Suprapubic skin (tissue), 4 donors: ENCODE results near the gene KIF12. TPM values are rescaled to one million over a fixed set of nuclear protein-coding genes. Genes with fewer than 3 reads are reported as not detected.

Experiments used
- DNase-seq, 2 donors: peaks; one replicate each; pipeline ENCODE4 v3.0.0-alpha.2; 2019; ENCODE audit warnings: low spot score in 2 of 2
- H3K27ac ChIP-seq: fragments of 200-600 bp; sonication (generic); one replicate; pipeline ENCODE4 v1.5.1; 2019
- H3K27me3 ChIP-seq: fragments of 200-600 bp; sonication (generic); one replicate; pipeline ENCODE4 v1.5.1; 2019
- H3K36me3 ChIP-seq: fragments of 200-600 bp; sonication (generic); one replicate; pipeline ENCODE4 v1.5.1; 2019
- H3K4me1 ChIP-seq: fragments of 200-600 bp; sonication (generic); one replicate; pipeline ENCODE4 v1.5.1; 2019
- H3K4me3 ChIP-seq: fragments of 200-600 bp; sonication (generic); one replicate; pipeline ENCODE4 v1.5.1; 2019; ENCODE audit warnings: mild to moderate bottlenecking
- H3K9me3 ChIP-seq: fragments of 200-600 bp; sonication (generic); one replicate; pipeline ENCODE4 v1.5.1; 2019
- EP300 ChIP-seq: sonication (generic); formaldehyde crosslinking; IDR thresholded peaks from one replicate; pipeline ENCODE4 v1.6.1; 2017; ENCODE audit warnings: antibody characterized with exemption
- POLR2A ChIP-seq, 2 donors: fragments of 450-650 bp; IDR thresholded peaks; one replicate each; pipeline ENCODE4 v1.6.1; 2017; ENCODE audit warnings: antibody characterized with exemption in 2 of 2, mild to moderate bottlenecking in 2 of 2, moderate library complexity in 2 of 2
- POLR2AphosphoS5 ChIP-seq, 3 donors: sonication (generic); formaldehyde crosslinking; IDR thresholded peaks; one replicate each; pipeline ENCODE4 v1.6.1; 2017; ENCODE audit warnings: antibody characterized with exemption in 3 of 3
- WGBS: methylation state at CpG from one replicate; pipeline ENCODE4 v1.1.5; 2018; 5-methylcytosine and 5-hydroxymethylcytosine counted together
- total RNA-seq, 4 donors: library from RNA; depleted of rRNA; stranded (reverse); fragments of >200 nt; gene quantifications; one replicate each; pipeline ENCODE4 v1.1.0, GENCODE V29; 2016
- TF ChIP-seq, protein P1 (sequence below), 2 donors: fragments of 200-600 bp in 1 of 2; fragments of 450-650 bp in 1 of 2; sonication (generic) in 1 of 2; IDR thresholded peaks; one replicate each; pipeline ENCODE4 v1.5.1; 2016 to 2019; ENCODE audit warnings: antibody characterized with exemption in 2 of 2, mild to moderate bottlenecking in 1 of 2, moderate library complexity in 1 of 2

Gene KIF12
- total RNA-seq, 4 donors from 2014 or later: 1.1 to 3.1 (median 2.1) TPM

DNA sequence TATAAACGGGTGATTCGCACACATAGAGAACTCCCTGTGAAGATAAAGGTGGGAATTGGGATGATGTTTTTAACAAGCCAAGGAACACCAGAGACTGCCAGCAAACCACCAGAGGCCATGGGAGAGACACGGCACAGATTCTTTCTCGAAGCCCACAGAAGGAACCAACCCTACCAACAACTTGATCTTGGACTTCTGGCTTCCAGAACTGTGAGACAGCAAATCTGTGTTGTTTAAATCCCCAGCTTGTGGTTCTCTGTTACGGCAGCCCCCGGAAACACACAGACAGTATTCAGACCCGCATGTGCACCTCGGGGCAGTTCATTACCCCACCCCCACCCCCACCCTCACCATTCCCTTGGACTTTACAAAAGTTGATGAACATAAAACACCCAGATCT lies 33.8 kb downstream of the KIF12 start:
- H3K27ac ChIP-seq: no peak overlapping the region
- H3K4me1 ChIP-seq: peaks cover 2% of the 10 kb centered on the region
- H3K9me3 ChIP-seq: no peaks in the 10 kb centered on the region
- H3K4me3 ChIP-seq: no peak overlapping the region
- no peaks in the 10 kb centered on the region for H3K36me3 ChIP-seq
- DNase-seq: no peak
- TF ChIP-seq POLR2A (IDR thresholded peaks at IDR 0.05) (no peak), POLR2AphosphoS5 (IDR thresholded peaks at IDR 0.05) (no peak), EP300 (no peak)
- TF ChIP-seq, protein P1, sequence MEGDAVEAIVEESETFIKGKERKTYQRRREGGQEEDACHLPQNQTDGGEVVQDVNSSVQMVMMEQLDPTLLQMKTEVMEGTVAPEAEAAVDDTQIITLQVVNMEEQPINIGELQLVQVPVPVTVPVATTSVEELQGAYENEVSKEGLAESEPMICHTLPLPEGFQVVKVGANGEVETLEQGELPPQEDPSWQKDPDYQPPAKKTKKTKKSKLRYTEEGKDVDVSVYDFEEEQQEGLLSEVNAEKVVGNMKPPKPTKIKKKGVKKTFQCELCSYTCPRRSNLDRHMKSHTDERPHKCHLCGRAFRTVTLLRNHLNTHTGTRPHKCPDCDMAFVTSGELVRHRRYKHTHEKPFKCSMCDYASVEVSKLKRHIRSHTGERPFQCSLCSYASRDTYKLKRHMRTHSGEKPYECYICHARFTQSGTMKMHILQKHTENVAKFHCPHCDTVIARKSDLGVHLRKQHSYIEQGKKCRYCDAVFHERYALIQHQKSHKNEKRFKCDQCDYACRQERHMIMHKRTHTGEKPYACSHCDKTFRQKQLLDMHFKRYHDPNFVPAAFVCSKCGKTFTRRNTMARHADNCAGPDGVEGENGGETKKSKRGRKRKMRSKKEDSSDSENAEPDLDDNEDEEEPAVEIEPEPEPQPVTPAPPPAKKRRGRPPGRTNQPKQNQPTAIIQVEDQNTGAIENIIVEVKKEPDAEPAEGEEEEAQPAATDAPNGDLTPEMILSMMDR (IDR thresholded peaks at IDR 0.05): no peak
- WGBS: 82% methylated on average over 8 of the region's 8 CpGs
- no peaks in the 10 kb centered on the region for H3K27me3 ChIP-seq

DNA sequence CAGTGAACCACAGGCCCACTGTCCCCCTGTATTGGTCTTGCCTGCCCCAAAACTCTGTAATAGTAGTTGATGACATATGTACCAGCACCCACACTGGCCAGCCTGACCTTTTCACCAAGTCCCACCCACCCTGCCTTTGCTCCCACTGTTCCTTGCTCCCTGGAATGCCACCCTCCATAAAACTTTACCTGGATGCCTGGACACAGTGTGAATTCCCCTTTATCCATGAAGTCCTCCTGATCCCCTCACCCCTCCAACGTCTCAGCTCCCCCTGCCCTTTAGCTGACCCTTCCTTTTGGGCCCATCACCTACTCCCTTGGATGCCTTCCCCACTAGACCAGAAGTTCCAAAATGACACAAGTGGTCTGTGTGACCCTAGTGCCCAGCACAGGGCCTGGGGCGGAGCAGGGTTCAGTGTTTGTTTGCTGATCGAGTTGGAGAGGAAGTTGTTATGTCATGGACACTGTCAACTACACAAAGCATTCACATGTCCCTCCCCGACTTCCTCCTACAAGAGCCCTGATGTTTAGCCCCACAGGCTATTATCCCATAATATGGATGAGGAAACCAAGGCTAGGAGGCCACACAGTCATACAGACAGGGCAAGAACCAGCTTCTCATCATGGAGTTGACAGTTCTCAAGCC lies 37.1 kb downstream of the KIF12 start:
- no peaks in the 10 kb centered on the region for H3K9me3 ChIP-seq
- H3K4me3 ChIP-seq: no peak overlapping the region
- 74% methylated on average over 4 of the region's 4 CpGs for WGBS
- no peaks in the 10 kb centered on the region for H3K4me1 ChIP-seq
- H3K36me3 ChIP-seq: no peaks in the 10 kb centered on the region
- no peaks in the 10 kb centered on the region for H3K27me3 ChIP-seq
- TF ChIP-seq POLR2A (IDR thresholded peaks at IDR 0.05): no peak
- no peak for TF ChIP-seq POLR2AphosphoS5 (IDR thresholded peaks at IDR 0.05)
- no peak for TF ChIP-seq EP300
- TF ChIP-seq, protein P1 (IDR thresholded peaks at IDR 0.05): no peak
- no peak overlapping the region for H3K27ac ChIP-seq
- peak in 1 of 2 donors; percentile 28 for DNase-seq

DNA sequence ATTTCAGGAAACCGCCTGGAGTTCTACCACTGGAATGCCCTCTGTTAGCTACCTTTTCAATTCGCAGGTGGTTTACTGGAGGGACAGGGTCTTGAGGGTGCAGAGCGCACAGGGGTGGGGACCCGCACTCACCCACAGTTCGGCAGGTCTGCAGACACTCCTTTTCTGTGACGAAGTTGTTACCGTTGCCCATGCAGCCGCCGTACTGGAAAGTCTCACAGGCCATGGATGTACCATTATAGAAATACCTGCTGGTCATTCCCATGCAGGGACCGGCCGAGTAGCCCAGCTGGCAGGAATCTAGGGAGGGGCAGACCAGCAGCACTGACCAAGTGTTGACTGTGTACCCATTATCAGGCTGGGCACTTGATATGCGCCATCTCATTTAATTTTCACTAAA lies 37.8 kb downstream of the KIF12 start:
- DNase-seq: peak in 1 of 2 donors; percentile 45
- H3K9me3 ChIP-seq: no peaks in the 10 kb centered on the region
- H3K27me3 ChIP-seq: no peaks in the 10 kb centered on the region
- no peak overlapping the region for H3K4me3 ChIP-seq
- no peaks in the 10 kb centered on the region for H3K4me1 ChIP-seq
- no peaks in the 10 kb centered on the region for H3K36me3 ChIP-seq
- no peak overlapping the region for H3K27ac ChIP-seq
- WGBS: 96% methylated on average over 11 of the region's 12 CpGs
- no peak for TF ChIP-seq POLR2AphosphoS5 (IDR thresholded peaks at IDR 0.05)
- TF ChIP-seq, protein P1 (IDR thresholded peaks at IDR 0.05): no peak
- no peak for TF ChIP-seq EP300
- no peak for TF ChIP-seq POLR2A (IDR thresholded peaks at IDR 0.05)

DNA sequence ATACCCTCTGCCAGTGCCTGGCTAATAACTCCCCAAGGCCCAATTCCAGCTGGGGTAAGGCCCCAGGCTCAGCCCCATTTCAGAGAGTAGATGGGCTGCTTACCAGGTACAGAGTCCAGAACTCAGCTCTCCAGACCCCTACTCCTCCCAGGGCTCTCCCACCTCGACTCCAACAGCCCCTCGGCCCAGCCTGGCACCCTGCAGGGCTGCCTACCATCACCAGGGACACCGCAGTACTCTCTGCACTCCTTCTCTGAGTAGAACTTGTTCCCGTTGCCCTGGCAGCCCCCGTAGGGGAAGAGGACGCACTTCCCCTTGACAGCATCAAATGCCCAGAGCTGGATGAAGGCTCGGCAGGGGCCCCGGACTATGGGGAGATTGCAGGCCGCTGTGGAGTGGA lies 38.4 kb downstream of the KIF12 start:
- H3K36me3 ChIP-seq: no peaks in the 10 kb centered on the region
- peak in 1 of 2 donors; percentile 76 for DNase-seq

DNA sequence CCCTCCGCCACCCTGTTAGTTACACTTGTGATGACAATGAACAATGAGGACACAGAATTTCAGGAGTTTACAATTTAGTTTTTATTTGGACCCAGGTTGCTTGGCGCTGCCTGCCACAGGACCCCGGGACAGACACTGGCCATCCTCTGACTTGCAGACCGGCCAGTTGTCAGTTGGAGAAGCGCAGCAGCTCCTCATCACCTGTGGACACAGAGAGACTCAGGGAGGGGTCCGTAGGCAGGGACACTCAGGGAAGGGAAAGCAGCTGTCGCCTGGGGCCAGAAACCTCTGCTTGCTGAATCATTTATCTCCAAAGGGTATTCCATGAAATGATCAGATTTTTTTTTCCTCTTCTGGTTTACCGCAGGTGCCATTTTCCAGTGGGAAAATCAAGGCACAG lies 39.0 kb downstream of the KIF12 start:
- H3K36me3 ChIP-seq: no peaks in the 10 kb centered on the region
- H3K4me3 ChIP-seq: no peak overlapping the region
- no peak overlapping the region for H3K27ac ChIP-seq
- TF ChIP-seq POLR2A (IDR thresholded peaks at IDR 0.05) (no peak), EP300 (no peak), POLR2AphosphoS5 (IDR thresholded peaks at IDR 0.05) (no peak)
- TF ChIP-seq, protein P1 (IDR thresholded peaks at IDR 0.05): no peak
- no peaks in the 10 kb centered on the region for H3K4me1 ChIP-seq
- DNase-seq: peak in 1 of 2 donors; percentile 40
- 93% methylated on average over 8 of the region's 8 CpGs for WGBS
- no peaks in the 10 kb centered on the region for H3K9me3 ChIP-seq
- no peaks in the 10 kb centered on the region for H3K27me3 ChIP-seq

More for the DNA sequence above, 38.4 kb downstream of the KIF12 start:
- WGBS: 74% methylated on average over 7 of the region's 9 CpGs
- Histone ChIP-seq H3K9me3 (no peaks in the 10 kb centered on the region), H3K4me3 (no peak overlapping the region), H3K27ac (no peak overlapping the region), H3K27me3 (no peaks in the 10 kb centered on the region), H3K4me1 (no peaks in the 10 kb centered on the region)
- no peak for TF ChIP-seq EP300
- TF ChIP-seq POLR2A (IDR thresholded peaks at IDR 0.05): no peak
- TF ChIP-seq, protein P1 (IDR thresholded peaks at IDR 0.05): no peak
